Measurements from ENCODE around the gene KLHL29. TPM values are rescaled to one million over a fixed set of nuclear protein-coding genes. Genes with fewer than 3 reads are reported as not detected.

The KLHL29 gene
- total RNA-seq, 1 experiment from 2014 or later: 2.4 TPM

GRCh38 chr2:23600346-23600745 lies 215.4 kb downstream of the KLHL29 start:
- Histone ChIP-seq H2BK15ac (ENCODE audit: low read depth, low read length) (no peak overlapping the region), H2AK5ac (ENCODE audit: insufficient read length, low read length) (no peak overlapping the region), H3K27ac (ENCODE audit: insufficient read length, low read depth, low read length) (no peak overlapping the region), H4K91ac (ENCODE audit: insufficient read length, low read depth, low read length) (no peak overlapping the region), H3K4me1 (ENCODE audit: insufficient read depth, low read length) (no peaks in the 10 kb centered on the region), H3K27me3 (ENCODE audit: insufficient read depth, low read length) (no peaks in the 10 kb centered on the region), H3K14ac (ENCODE audit: insufficient read depth, low read length) (no peak overlapping the region), H2BK120ac (ENCODE audit: low read depth, low read length, poor library complexity, severe bottlenecking) (no peak overlapping the region), H4K8ac (replicated peaks; ENCODE audit: insufficient read length, low read depth, low read length) (no peak overlapping the region), H3K79me2 (ENCODE audit: insufficient read depth, low read length) (no peaks in the 10 kb centered on the region), H2BK5ac (ENCODE audit: insufficient read length, low read length) (no peak overlapping the region), H2BK20ac (ENCODE audit: low read depth, low read length, poor library complexity, severe bottlenecking) (no peak overlapping the region), H3K9ac (ENCODE audit: extremely low read depth, insufficient read length, low read length) (no peak overlapping the region), H3K79me1 (ENCODE audit: insufficient read depth, low read depth, low read length, poor library complexity, severe bottlenecking) (no peaks in the 10 kb centered on the region), H3K23me2 (ENCODE audit: insufficient read length, low read depth, low read length, poor library complexity, severe bottlenecking) (no peaks in the 10 kb centered on the region), H4K5ac (ENCODE audit: insufficient read length, low read depth, low read length) (no peak overlapping the region), H3K18ac (ENCODE audit: insufficient read length, low read depth, low read length) (no peak overlapping the region), H3K9me3 (ENCODE audit: control insufficient read depth, low read depth, low read length) (no peaks in the 10 kb centered on the region), H2BK12ac (ENCODE audit: insufficient read length, low read depth, low read length) (no peak overlapping the region), H3T11ph (ENCODE audit: low read length) (no peak overlapping the region), H4K20me1 (ENCODE audit: control insufficient read depth, insufficient read depth, insufficient read length) (no peaks in the 10 kb centered on the region), H3K56ac (ENCODE audit: insufficient read length, low read depth, low read length) (no peak overlapping the region), H3K4me2 (ENCODE audit: insufficient read depth, insufficient read length, low read length) (no peak overlapping the region), H3K4ac (ENCODE audit: low read depth, low read length) (no peak overlapping the region), H2AFZ (ENCODE audit: low read length) (no peak overlapping the region), H3K23ac (ENCODE audit: insufficient read length, low read depth, low read length) (no peak overlapping the region)
- Mint-ChIP-seq H3K27ac (no peak overlapping the region), H3K9me3 (no peaks in the 10 kb centered on the region), H3K27me3 (ENCODE audit: low read depth) (no peaks in the 10 kb centered on the region; the same call in 1 of the 2 replicates), H3K4me1 (peaks cover 12 to 16% of the 10 kb centered on the region in 2 experiments), H3K36me3 (ENCODE audit: insufficient read depth in 1 of 3, low read depth in 3 of 3) (peaks cover 0 to 1% (median 0%) of the 10 kb centered on the region in 3 experiments; a peak in 2 of 7 replicates), H3K4me3 (no peak overlapping the region)
- no peak for DNase-seq
- WGBS (ENCODE audit: extremely low coverage, insufficient read length, low lambda C conversion rate): no CpG with 5 or more reads among the region's 7 CpGs
- TF ChIP-seq CTCF (conservative IDR thresholded peaks at IDR 0.05): no peak
